NCI-H1930 (cell line): Measurements from ENCODE around the gene LYPD8.

Source experiments
- DNase-seq, 2 experiments: peaks; one replicate each; lab custom pipeline; 2025; lab: John Stamatoyannopoulos, UW

The LYPD8 gene

DNA sequence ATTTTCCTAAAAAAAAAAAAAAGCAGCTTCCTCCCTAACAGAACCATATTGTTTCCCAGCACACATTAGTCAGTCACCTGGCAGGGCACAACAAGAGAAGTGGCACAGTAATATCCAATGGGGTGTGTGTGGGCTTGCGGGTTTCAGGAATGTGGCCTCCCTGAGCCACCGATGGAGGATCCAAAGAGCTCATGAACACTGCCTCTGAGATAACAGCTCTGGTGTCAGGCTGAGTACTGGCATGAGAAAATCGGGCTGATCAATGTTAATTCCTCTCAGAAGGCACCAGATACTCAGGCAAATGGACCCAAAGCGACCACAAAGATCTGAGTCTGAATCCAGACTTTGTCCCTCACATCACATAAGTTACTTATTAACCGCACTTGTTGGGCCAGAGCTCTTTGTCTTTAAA is 2.2 kb upstream of the LYPD8 start:
- DNase-seq: no peak

DNA sequence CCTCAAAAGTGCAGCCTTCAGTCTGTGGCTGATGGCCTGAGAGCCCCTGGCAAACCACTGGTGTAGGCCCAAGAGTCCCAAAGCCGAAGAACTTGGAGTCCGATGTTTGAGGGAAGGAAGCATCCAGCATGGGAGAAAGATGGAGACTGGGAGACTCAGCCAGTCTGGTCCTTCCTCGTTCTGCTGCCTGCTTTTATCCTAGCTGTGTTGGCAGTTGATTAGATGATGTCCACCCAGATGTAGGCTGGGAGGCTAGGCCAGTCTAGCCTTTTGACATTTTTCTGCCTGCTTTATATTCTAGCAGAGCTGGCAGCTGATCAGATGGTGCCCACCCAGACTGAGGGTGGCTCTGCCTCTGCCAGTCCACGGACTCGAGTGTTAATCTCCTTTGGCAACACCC is 1.1 kb upstream of the LYPD8 start:
- DNase-seq: no peak

DNA sequence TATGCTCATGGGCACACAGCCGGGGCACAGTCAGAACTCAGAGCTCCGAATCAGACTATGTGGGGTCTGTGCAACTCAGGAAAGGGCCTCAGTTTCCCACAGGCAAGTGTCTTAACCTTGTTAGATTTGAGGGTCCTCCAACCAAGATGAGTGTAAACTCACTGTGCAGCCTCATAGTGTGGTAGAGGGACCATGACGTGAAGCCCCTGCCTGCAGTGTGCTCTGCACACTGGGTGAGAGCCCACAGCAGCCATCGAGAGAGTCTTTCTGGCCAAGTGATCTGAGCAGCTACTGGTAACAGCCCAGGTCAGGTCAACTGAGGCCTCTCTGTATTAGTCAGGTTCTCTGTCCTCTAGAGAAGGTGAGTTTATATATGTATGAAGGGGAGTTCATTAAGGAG is 592 bp upstream of the LYPD8 start:
- no peak for DNase-seq

DNA sequence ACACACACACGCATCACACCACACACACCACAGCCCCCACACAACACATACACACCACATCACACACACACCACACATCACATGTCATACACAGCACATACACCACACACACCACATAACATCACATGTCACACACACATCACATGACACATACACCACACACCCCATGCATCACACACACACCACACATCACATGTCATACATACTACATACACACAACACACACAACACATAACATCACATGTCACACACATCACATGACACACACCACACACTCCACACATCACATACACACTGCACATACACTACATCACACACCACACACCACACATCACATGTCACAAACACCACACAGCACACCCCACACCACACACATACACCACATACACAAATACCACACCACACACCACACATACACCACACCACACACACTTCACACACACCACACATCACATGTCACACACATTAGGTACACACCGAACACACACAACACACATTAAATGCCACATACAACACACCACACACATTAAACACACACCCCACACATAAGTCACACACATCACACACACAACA is 1.8 kb downstream of the LYPD8 start:
- DNase-seq: no peak

DNA sequence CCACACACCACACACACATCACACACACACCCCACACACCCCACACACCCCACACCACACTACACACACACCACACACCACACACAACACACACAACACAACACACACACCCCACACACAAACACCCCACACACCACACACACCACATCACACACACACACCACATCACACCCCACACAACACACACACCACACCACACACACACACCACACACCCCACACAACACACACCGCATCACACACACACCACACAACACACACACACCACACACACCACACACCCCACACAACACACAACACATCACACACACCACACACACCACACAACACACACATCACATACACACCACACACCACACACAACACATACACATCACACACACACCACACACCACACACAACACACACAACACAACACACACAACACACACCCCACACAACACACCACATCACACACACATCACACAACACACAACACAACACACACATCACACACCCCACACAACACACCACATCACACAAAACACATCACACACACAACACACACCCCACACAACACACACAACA is 2.4 kb downstream of the LYPD8 start:
- no peak for DNase-seq

DNA sequence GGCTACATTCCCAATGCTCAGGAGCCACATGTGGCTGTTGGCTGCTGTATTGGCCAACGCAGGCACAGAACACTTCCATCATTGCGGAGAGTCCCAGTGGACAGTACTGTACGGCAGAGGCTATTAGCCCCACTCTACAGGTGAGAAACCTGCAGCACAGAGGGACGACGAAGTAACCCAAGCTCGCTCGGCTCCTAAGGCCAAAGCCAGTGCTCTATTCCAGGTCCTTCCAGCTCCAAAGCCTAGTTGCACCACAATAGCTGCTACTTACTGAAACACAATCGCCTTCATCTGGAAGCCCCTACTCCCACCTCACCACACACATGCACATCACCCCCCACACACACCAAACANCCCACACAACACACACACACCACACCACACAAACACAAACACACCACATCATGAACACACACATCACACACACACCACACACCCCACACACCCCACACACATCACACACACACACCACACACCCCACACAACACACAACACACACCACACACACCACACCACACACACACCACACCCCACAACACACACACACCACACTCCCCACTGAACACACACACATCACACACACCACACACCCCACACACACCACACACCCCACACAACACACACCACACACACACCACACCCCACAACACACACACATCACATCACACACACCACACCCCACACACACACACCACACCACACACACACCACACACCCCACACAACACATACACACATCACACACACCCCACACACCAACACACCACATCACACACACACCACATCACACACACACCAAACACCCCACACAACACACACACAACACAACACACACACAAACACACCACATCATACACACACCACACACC is 3.2 kb downstream of the LYPD8 start:
- DNase-seq: peak; percentile 41 to 49

DNA sequence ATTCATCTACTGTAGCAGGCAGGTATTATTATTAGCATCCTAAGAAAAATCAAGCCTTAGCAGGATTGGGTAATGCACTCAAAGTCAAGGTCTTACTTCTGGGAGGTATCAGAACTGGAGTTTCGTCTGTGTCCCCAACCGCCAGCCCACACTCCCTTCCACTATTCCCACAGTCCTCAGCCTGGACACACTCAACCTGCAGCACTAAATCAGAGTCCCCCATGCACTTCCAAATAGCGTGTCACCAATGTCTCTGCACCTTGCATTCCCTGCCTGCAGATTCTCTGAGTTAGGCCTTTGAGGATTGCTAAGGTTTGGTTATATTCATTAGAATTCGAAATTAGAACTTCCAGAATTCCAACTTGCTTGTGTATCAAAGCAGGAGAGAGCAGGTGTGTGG is 3.9 kb downstream of the LYPD8 start:
- no peak for DNase-seq

DNA sequence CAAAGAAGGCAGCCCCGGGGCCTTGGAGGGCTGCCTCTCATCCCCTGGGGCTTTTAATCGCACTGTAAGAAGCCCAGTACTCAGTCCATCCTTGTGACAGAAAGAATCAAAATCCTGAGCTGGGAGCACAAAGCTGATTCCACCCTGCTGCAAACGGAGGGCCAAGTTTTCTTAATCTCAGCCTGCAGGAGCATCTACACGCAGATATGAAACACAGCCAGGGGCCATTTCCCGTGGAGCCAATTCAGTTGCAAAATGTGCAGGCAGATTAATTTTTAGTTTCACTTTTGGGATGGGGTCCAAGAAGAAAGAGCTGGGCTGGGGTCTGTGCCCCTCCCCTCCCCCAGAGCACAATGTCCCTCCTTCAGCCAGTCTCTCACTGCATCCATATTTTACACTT is 4.4 kb downstream of the LYPD8 start:
- DNase-seq: no peak

DNA sequence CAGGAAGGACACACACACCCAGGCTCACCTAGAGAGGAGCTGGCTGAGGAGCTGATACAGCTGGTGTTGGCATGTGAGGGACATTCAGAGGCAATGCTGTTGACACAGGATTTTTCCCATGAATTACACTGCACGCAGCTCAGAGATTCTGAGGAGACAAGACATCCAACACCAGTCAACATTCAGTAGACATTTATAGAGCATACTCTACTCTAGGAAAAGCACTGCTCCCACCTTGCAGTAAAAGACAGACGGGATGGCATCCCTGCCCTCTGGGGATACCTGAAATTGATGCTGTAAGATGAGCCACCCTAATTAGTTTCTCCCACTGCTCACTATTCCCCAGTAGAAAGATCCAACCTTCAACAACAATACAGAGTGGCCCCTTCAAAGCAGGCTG is 5.1 kb downstream of the LYPD8 start:
- DNase-seq: no peak

DNA sequence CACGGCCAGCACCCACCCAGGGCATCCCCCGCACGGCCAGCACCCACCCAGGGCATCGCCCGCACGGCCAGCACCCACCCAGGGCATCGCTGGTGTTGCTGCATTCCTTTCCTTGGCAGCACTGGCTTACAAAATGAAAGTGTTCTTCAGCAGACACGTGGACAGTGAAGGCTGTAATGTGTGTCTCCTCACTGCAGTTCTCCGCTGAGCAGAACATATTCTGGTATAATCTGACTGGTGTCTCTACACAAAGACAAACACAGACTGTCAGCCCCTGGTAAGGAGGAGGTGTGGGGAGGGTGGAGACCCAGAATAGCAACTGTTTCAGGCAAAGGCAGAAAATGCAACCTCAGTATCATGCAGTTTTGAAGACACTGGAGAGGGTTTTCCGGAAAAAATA is 7.3 kb downstream of the LYPD8 start:
- DNase-seq: no peak

DNA sequence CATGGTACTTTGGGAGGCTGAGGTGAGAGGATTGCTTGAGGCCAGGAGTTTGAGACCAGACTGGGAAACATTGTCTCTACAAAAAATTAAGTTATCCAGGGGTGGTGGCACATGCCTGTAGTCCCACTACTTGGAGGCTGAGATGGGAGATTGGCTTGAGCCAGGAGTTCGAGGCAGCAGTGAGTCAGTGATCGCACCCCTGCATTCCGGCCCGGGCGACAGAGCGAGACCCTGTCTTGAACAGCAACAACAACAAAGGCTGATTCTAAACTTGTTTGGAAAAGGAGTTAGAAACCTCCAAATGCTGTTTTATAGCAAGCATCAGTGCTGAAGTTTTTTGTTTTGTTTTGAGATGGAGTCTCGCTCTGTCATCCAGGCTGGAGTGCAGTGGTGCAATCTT is 14.7 kb downstream of the LYPD8 start:
- no peak for DNase-seq

DNA sequence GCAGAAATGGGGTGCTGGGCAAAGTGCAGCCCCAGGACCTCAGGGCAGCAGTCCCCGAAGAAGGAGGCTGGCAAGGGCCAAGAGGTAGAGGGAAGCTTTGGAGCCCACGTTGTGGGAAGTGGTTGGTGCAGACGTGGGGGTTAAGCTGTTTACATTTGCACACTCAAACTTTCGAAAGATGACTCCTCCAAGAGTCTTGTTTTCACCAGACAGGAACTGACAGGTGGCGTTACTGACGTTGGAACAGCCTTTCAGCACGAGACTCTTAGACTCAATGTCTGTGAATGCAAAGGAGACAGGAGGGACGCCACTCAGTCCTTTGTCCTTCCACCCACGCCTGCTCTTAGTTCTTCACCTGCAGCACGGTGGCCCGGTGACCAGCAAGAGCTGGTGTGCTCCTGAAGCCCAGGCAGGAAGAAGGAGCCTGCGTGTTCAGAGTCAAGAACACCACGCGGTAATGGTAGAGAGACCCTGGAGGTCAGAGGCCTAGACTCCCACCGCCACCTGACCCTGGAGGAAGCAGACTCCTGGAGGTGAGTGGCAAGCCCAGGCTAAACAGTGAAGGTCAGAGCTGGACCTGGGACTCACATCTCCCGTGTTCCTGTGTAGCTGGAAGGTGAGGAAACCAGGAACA is 15.9 kb downstream of the LYPD8 start:
- DNase-seq: no peak

DNA sequence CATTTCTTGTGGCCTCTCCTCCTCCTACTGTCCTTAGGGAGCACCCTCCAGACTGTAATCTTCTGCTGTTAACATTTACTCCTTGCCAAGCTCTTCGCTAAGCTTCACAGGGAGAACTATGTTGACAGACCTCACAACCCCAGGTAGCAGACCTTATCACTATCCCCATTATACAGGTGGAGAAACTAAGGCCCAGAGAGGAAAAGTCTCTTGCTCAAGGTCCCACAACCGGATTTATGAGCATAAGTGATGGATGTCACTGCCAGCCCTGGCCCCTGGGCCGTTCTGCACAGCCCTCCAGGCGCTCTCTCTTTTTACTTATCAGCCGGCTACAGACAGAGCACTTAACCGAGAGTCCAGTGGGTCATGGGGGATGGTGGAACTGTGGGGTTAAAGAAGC is 18.1 kb downstream of the LYPD8 start:
- DNase-seq: no peak

DNA sequence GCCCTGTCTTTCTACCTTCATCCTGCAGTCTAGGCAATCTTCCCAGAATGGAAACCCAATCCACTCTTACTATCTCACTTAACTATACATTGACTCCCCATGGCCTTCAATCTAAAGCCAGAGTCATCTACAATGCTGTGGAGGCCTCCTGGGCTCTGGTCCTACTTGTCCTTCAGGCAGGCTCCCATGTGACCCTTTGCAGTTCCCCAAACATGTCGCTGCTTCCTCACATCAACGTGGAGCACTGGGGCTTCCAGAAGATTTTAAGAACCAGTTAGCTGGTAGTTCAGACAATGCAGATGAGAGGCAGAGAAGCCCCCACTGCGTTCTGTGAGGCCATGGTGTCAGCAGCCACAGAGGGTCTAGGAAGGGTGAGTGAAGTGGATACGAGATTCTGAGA is 18.6 kb downstream of the LYPD8 start:
- DNase-seq: no peak

DNA sequence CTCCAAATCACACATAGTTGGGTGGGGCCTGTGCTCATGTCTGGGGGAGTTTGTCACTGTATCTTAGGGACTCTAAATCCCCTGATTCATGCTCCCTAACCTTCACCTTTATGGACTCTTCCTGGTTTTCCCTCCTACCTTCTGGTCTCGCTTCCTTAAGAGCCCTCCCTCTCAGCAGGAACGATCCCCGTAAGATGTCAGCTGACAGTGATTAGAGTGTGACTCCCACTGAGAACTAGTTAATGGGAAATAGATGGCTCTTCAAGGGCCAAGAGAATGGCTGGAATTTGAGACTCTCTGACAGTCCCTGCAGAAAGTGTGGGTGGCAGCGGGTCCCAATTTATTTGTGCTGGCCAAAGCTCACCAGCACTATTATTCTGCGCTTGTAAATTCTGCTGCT is 22.0 kb downstream of the LYPD8 start:
- DNase-seq: no peak

DNA sequence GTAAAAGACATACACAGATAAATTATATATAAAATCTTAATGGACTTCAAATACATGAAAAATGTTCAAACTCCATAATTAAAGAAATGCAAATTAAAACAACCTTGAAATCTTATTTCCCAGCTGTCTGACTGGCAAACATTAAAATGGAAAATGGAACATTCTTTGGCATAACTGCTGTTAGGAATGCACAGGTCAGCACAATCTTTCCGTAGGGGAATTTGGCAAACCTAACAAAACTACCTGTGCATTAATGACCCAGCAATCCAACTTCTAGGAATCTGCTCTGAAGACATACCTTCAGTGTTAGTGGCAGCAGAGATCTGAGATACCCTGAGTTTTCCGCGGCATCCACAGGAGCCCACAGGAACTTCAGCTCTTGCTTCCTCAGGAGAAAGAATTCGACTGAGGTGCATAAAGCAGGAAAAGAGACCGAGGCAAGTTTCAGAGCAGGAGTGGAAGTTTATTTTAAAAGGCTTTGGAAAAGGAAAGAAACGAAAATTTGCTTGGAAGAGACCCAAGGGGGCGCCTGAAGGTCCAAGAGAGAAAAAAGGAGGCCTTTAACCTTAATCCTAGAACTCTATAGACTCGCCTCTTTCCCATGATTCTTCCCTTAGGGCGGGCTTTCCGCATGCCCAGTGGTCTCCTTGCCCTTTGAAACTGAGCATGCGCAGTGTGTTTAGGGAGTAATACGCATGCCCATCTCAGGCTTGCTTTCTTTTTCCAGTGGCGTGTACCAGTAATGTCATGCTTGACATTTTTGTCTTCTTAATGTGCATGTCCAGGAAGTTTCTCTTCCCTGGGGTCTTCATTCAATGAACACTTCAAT is 24.8 kb downstream of the LYPD8 start:
- peak; percentile 60 to 66 for DNase-seq

DNA sequence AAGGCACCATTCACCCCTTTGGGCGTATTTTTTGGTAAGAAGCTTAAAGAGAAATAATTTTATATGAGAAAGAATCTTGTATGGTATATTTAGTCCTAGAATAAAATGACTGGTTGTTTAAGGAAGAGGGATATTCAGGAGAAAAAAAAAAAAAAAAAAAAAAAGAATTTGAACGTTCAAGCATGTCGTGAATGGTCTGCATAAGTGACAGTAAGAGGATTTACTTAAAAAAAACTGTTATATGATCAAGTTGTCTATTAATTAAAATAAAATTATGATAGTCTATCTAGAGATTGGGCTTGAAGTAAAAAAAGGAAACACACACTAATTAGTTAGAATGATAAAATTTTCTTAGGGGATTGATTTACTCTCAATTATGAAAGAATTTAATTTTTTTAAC is 41.3 kb downstream of the LYPD8 start:
- DNase-seq: no peak

DNA sequence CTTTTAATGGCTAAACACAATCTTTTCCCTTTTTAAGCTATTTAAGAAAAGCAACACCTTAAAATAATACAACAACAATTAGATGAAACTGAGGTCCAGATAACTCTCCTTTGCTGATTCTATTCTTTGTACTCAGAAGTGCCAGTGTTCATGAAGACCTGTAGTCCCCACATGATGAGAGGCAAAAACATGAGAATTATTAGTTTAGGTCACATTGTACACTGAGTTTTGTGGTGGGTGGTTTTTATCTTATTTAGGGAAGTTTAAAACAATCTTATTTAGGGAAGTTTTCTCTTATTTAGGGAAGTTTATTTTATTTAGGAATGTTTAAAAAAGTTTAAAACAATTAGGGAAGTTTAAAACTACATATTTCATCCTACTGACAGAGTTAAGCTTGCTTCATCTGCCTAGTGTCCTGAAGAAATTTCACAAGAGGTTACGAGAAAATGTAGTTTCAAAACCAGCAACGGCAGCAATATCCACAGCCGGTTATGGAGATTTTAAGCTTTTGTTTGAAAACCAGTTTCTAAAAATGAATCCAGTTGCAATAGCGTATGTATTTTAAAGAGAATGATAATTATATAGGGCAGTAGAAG is 45.2 kb downstream of the LYPD8 start:
- no peak for DNase-seq

DNA sequence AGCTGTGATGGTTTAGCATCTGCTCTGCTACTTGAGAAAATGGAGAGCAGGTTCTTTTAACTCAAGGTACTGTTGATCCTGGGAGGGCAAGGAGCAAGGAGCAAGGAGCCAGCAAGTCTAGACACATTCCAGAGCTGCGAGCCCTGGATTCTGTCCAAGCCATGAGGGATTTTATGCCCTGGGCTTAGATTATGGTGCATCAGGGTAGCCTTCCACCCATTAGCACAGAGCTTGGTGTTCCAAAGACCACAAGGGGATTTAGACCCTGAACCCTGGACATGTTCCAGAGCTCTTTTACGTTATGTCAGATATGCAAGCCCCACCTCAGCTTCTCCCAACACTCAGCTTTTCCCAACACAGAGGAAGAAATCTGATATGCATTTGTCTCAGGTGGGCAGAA is 51.0 kb downstream of the LYPD8 start:
- DNase-seq: no peak

DNA sequence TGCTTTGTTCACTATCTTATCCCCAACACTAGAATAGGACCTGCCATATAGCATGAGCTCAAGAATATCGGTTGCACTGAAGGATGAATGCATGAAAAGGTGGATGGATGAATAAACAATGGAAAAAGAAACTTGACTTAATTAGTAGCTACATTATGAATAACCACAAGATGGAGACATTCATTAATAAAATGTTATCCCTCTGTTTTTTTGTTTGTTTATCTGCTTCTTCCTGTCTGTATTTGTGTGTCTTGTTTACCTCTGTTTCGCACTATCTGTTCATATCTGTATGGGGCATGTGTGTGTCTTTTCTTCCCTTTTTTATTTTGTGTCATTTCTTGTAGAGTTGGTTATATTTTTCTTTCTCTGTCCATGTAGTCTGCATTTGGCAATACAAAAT is 51.9 kb downstream of the LYPD8 start:
- DNase-seq: no peak

DNA sequence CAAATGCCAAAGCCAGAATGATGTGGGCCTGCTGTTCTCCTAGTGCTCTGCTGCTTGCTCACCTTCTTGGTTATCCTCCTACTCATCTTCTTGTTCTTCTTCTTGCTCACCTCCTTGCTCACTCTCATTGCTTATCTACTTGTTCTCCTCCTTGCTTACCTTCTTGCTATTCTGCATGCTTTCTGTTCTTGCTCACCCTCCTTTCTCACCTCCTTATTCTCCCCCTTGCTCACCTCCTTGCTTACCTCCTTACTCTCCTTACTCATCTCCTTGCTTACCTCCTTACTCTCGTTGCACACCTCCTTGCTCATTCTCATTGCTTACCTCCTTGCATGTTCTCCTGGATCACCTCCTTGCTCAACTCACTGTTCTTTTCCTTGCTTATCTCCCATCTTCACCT is 52.8 kb downstream of the LYPD8 start, which contains the start of gene OR14I1:
Gene OR14I1 (minus strand): TSS at position 53 of the 400 bp plus-strand sequence.
- no peak for DNase-seq

DNA sequence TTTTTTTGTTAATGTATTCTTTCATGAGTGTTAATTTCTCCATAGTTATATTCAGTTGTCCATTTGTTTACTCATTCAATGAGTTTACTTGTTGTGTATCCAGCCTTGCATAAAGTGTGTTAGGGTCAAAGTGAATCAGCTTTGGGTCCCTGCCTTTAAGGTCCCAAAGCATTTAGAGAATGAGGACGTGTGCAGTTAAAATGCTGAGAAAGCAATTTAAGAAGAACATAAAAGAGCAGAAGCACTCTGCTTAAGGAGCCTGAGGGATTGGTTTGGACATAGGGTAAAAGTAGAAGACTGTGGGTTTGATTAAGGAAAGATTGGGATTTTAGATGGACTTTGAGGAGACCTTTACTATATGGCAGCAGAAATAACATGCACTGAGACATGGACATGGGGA is 56.5 kb downstream of the LYPD8 start:
- DNase-seq: no peak
